ENCODE results near the gene PDGFRB. TPM values are rescaled to one million over a fixed set of nuclear protein-coding genes. Genes with fewer than 3 reads are reported as not detected.
A peak's percentile ranks its signal among the peaks of the same experiment; 100 is the strongest.

Gene PDGFRB
- total RNA-seq, 4 donors from 2014 or later: 17.5 to 87.5 (median 31.2) TPM

DNA sequence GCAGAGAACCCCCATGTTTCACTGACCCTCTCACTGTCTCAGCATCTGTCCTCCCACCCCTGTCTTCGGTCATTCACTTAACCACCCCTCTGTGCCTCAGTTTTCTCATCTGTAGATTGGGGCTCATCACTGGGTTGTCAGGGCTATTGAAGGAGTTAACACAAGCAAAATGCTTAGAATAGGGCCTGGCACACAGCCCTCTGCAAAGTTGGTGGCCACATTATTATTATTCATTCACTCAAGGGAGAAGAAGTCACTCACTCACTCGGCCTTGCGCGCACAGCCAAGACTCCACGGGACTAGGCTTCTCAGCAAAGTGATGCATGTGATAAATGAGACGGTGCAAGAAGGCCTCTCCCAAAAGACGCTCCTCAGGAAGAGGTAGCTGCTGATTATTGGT is 8.0 kb downstream of the PDGFRB start:
- DNase-seq: no peak
- Histone ChIP-seq H3K4me3 (no peak overlapping the region), H3K27me3 (no peaks in the 10 kb centered on the region), H3K36me3 (no peaks in the 10 kb centered on the region), H3K4me1 (peaks cover 0 to 38% (median 0%) of the 10 kb centered on the region in 4 donors), H3K27ac (peak overlapping the region in 3 of 4 donors; percentile 16 to 48 (median 42)), H3K9me3 (no peaks in the 10 kb centered on the region)
- no peak for TF ChIP-seq POLR2A (IDR thresholded peaks at IDR 0.05)
- TF ChIP-seq CTCF (IDR thresholded peaks at IDR 0.05): no peak

DNA sequence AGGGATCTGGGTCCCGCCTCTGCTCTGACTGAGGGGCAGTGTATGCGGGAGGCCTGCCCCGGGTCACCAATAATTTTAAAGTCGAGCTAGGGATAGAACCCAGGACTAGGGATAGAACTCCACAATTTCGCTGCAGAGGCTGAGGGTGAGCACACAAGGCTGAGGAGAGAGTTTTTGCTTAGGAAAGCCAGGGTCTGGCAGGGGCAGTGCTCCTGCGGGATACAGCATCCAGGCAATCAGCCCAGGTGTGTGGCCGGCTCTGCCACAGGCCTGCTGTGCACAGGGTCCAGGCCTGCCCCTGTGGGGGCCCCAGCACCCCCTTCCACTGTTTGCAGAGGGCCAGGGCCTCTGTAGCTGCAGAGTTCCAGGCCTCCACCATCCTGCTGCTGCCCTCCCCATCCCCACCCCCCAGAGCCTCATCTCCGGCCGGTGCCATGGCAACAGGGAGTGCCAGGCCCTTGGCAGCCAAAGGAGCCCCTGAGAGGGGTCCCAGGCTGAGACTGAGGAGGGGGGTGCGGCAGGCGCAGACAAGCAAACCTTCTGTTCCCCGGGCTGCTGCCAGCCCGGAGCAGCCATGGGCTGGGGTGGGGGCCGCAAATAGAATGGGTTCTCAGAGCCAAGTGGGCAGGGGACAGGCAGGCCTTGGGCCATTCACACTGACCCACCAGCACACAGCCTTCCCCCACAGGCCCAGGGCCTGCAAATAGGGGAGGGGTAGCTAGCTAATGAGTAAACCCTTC is 8.6 kb downstream of the PDGFRB start:
- Histone ChIP-seq H3K36me3 (no peaks in the 10 kb centered on the region), H3K27me3 (no peaks in the 10 kb centered on the region), H3K9me3 (no peaks in the 10 kb centered on the region), H3K4me1 (peaks cover 0 to 42% (median 0%) of the 10 kb centered on the region in 4 donors), H3K4me3 (no peak overlapping the region), H3K27ac (peak overlapping the region in 3 of 4 donors; percentile 16 to 48 (median 42))
- TF ChIP-seq CTCF (IDR thresholded peaks at IDR 0.05) (no peak), POLR2A (IDR thresholded peaks at IDR 0.05) (no peak)
- no peak for DNase-seq

- no peak for TF ChIP-seq CTCF (IDR thresholded peaks at IDR 0.05)
- no peak for TF ChIP-seq POLR2A (IDR thresholded peaks at IDR 0.05)
- no peak for DNase-seq
- peak overlapping the region in 2 of 4 donors; percentile 48 to 84 for H3K27ac ChIP-seq
These were observed 9.4 kb downstream of the PDGFRB start for GRCh38 chr5:150146235-150146634.

DNA sequence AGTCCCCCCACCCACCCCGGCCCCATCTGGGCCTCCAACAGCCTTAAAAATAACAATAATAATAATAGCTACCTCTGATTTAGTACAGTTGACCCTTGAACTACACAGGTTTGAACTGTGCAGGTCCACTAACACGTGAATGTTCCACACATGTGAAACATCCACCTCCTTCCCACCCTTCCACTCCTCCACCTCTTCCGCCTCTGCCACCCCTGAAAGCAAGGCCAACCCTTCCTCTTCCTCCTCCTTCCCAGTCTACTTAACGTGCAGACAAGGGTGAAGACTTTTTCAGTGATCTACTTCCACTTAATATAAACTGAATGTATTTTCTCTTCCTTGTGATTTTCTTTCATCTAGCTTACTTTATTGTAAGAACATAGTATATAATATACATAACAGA is 10.8 kb downstream of the PDGFRB start:
- DNase-seq: no peak
- no peaks in the 10 kb centered on the region for H3K27me3 ChIP-seq
- H3K9me3 ChIP-seq: no peaks in the 10 kb centered on the region
- TF ChIP-seq POLR2A (IDR thresholded peaks at IDR 0.05) (no peak), CTCF (IDR thresholded peaks at IDR 0.05) (no peak)
- H3K4me1 ChIP-seq: peaks cover 0 to 62% (median 0%) of the 10 kb centered on the region in 4 donors
- no peaks in the 10 kb centered on the region for H3K36me3 ChIP-seq
- no peak overlapping the region for H3K4me3 ChIP-seq
- peak overlapping the region; percentile 62 to 84 (median 72) for H3K27ac ChIP-seq

More at GRCh38 chr5:150146235-150146634, 9.4 kb downstream of the PDGFRB start:
- no peaks in the 10 kb centered on the region for H3K9me3 ChIP-seq
- no peak overlapping the region for H3K4me3 ChIP-seq
- no peaks in the 10 kb centered on the region for H3K27me3 ChIP-seq
- H3K36me3 ChIP-seq: no peaks in the 10 kb centered on the region
- H3K4me1 ChIP-seq: peaks cover 0 to 49% (median 0%) of the 10 kb centered on the region in 4 donors

GRCh38 chr5:150144246-150144801 is 11.3 kb downstream of the PDGFRB start:
- peak overlapping the region; percentile 62 to 84 (median 72) for H3K27ac ChIP-seq
- DNase-seq: no peak
- no peaks in the 10 kb centered on the region for H3K27me3 ChIP-seq
- H3K4me3 ChIP-seq: no peak overlapping the region
- no peaks in the 10 kb centered on the region for H3K9me3 ChIP-seq
- peaks cover 0 to 66% (median 0%) of the 10 kb centered on the region in 4 donors for H3K4me1 ChIP-seq
- TF ChIP-seq POLR2A (IDR thresholded peaks at IDR 0.05) (no peak), CTCF (IDR thresholded peaks at IDR 0.05) (no peak)
- H3K36me3 ChIP-seq: no peaks in the 10 kb centered on the region
